ENCODE measurements around the gene RNMT.
"Not testable (repeated sequence)": the region's sequence is repeated elsewhere in the genome, so short reads cannot be mapped to it uniquely, and the experiment has no call there.

Gene RNMT

GRCh38 chr18:13730481-13730880, 4.0 kb downstream of the RNMT start:
- TF ChIP-seq FOXK2 (IDR thresholded peaks at IDR 0.05) (no peak), TARDBP (IDR thresholded peaks at IDR 0.05) (no peak), FOXA1 (IDR thresholded peaks at IDR 0.05) (no peak), L3MBTL2 (conservative IDR thresholded peaks at IDR 0.05) (no peak), CTBP1 (IDR thresholded peaks at IDR 0.05; ENCODE audit: borderline replicate concordance) (no peak), ARNT (IDR thresholded peaks at IDR 0.05) (no peak), HDGF (IDR thresholded peaks at IDR 0.05; ENCODE audit: borderline replicate concordance) (no peak), ZNF384 (IDR thresholded peaks at IDR 0.05) (no peak), NFRKB (IDR thresholded peaks at IDR 0.05) (no peak), SP1 (IDR thresholded peaks at IDR 0.05) (no peak), BHLHE40 (IDR thresholded peaks at IDR 0.05; ENCODE audit: borderline replicate concordance) (no peak), LEF1 (IDR thresholded peaks at IDR 0.05; ENCODE audit: borderline replicate concordance) (no peak), ELF4 (IDR thresholded peaks at IDR 0.05) (no peak), PKNOX1 (IDR thresholded peaks at IDR 0.05) (no peak), SUZ12 (IDR thresholded peaks at IDR 0.05) (no peak)
- CTCF ChIA-PET, result no interaction called here
- POLR2A ChIA-PET, result no interaction called here
- DNase-seq (ENCODE audit: extremely low spot score), result no peak

GRCh38 chr18:13735681-13736080, 9.2 kb downstream of the RNMT start:
- POLR2A ChIA-PET, result no interaction called here
- no peak for DNase-seq (ENCODE audit: extremely low spot score)
- CTCF ChIA-PET, result no interaction called here
- TF ChIP-seq FOXM1 (IDR thresholded peaks at IDR 0.05; ENCODE audit: borderline replicate concordance) (no peak), SUZ12 (IDR thresholded peaks at IDR 0.05) (no peak), FOXK2 (IDR thresholded peaks at IDR 0.05) (no peak), PKNOX1 (IDR thresholded peaks at IDR 0.05) (no peak), NFRKB (IDR thresholded peaks at IDR 0.05) (no peak), HDGF (IDR thresholded peaks at IDR 0.05; ENCODE audit: borderline replicate concordance) (no peak), ARNT (IDR thresholded peaks at IDR 0.05) (no peak), L3MBTL2 (conservative IDR thresholded peaks at IDR 0.05) (no peak), FOXA1 (IDR thresholded peaks at IDR 0.05) (no peak), ZNF384 (IDR thresholded peaks at IDR 0.05) (no peak), ELF4 (IDR thresholded peaks at IDR 0.05) (no peak), LEF1 (IDR thresholded peaks at IDR 0.05; ENCODE audit: borderline replicate concordance) (no peak)

GRCh38 chr18:13745696-13746095, 19.2 kb downstream of the RNMT start:
- ChIA-PET POLR2A (no interaction called here), CTCF (no interaction called here)
- TF ChIP-seq TARDBP (IDR thresholded peaks at IDR 0.05) (no peak), SP1 (IDR thresholded peaks at IDR 0.05) (no peak), ARNT (IDR thresholded peaks at IDR 0.05) (no peak), LEF1 (IDR thresholded peaks at IDR 0.05; ENCODE audit: borderline replicate concordance) (no peak), ELF4 (IDR thresholded peaks at IDR 0.05) (no peak), FOXA1 (IDR thresholded peaks at IDR 0.05) (no peak), NFRKB (IDR thresholded peaks at IDR 0.05) (no peak), CTBP1 (IDR thresholded peaks at IDR 0.05; ENCODE audit: borderline replicate concordance) (no peak), ZNF384 (IDR thresholded peaks at IDR 0.05) (no peak), BHLHE40 (IDR thresholded peaks at IDR 0.05; ENCODE audit: borderline replicate concordance) (no peak), PKNOX1 (IDR thresholded peaks at IDR 0.05) (no peak), HDGF (IDR thresholded peaks at IDR 0.05; ENCODE audit: borderline replicate concordance) (no peak), SUZ12 (IDR thresholded peaks at IDR 0.05) (no peak), L3MBTL2 (conservative IDR thresholded peaks at IDR 0.05) (no peak), FOXK2 (IDR thresholded peaks at IDR 0.05) (no peak), FOXM1 (IDR thresholded peaks at IDR 0.05; ENCODE audit: borderline replicate concordance) (no peak)
- no peak for DNase-seq (ENCODE audit: extremely low spot score)

GRCh38 chr18:13746633-13747032, 20.2 kb downstream of the RNMT start:
- TF ChIP-seq LEF1 (IDR thresholded peaks at IDR 0.05; ENCODE audit: borderline replicate concordance) (no peak), FOXK2 (IDR thresholded peaks at IDR 0.05) (no peak), BHLHE40 (IDR thresholded peaks at IDR 0.05; ENCODE audit: borderline replicate concordance) (no peak)
- DNase-seq (ENCODE audit: extremely low spot score), result no peak
- POLR2A ChIA-PET, result no interaction called here
- CTCF ChIA-PET, result no interaction called here

- POLR2A ChIA-PET; CTCF ChIA-PET; DNase-seq (ENCODE audit: extremely low spot score): not testable (repeated sequence)
Measured at GRCh38 chr18:13751599-13751998, 25.1 kb downstream of the RNMT start.

- DNase-seq (ENCODE audit: extremely low spot score), result no peak
- TF ChIP-seq TARDBP (IDR thresholded peaks at IDR 0.05), result no peak
- no peak for TF ChIP-seq PKNOX1 (IDR thresholded peaks at IDR 0.05)
- TF ChIP-seq FOXA1 (IDR thresholded peaks at IDR 0.05), result no peak
- no peak for TF ChIP-seq FOXK2 (IDR thresholded peaks at IDR 0.05)
- no peak for TF ChIP-seq LEF1 (IDR thresholded peaks at IDR 0.05; ENCODE audit: borderline replicate concordance)
- TF ChIP-seq BHLHE40 (IDR thresholded peaks at IDR 0.05; ENCODE audit: borderline replicate concordance), result no peak
- TF ChIP-seq CTBP1 (IDR thresholded peaks at IDR 0.05; ENCODE audit: borderline replicate concordance), result no peak
- TF ChIP-seq FOXM1 (IDR thresholded peaks at IDR 0.05; ENCODE audit: borderline replicate concordance), result no peak
- TF ChIP-seq ELF4 (IDR thresholded peaks at IDR 0.05), result no peak
- no peak for TF ChIP-seq ZNF384 (IDR thresholded peaks at IDR 0.05)
- POLR2A ChIA-PET, result no interaction called here
- CTCF ChIA-PET, result no interaction called here
Measured at GRCh38 chr18:13756261-13756660, 29.8 kb downstream of the RNMT start.
